K562 (cell line): ENCODE measurements around the gene ALOXE3. TPM values are rescaled to one million over a fixed set of nuclear protein-coding genes. Genes with fewer than 3 reads are reported as not detected.
A peak's percentile ranks its signal among the peaks of the same experiment; 100 is the strongest.

Experiments
- CHD4 ChIP-seq: fragments of 200-600 bp; sonication (generic); IDR thresholded peaks from 3 replicates; pipeline ENCODE4 v1.6.1; 2012; ENCODE audit warnings: low read depth, mild to moderate bottlenecking, mixed read lengths, low read length, inconsistent platforms; ENCODE audit not compliant: insufficient read depth, insufficient replicate concordance, poor library complexity, severe bottlenecking
- EGR1 ChIP-seq: fragments of 450-650 bp; conservative IDR thresholded peaks from 2 replicates; pipeline ENCODE4 v1.6.1; 2017; ENCODE audit warnings: mild to moderate bottlenecking
- FOXK1 ChIP-seq: sonication (generic); formaldehyde crosslinking; IDR thresholded peaks from 2 replicates; pipeline ENCODE4 v1.8.0; 2022; ENCODE audit warnings: missing genetic modification reagents, mild to moderate bottlenecking, borderline replicate concordance
- GATA2 ChIP-seq: sonication (generic); formaldehyde crosslinking; IDR thresholded peaks from 2 replicates; pipeline ENCODE4 v1.4.0; 2020; ENCODE audit warnings: mild to moderate bottlenecking, missing genetic modification reagents
- GATAD2B ChIP-seq: fragments of 450-650 bp; IDR thresholded peaks from 2 replicates; pipeline ENCODE4 v1.6.1; 2017; ENCODE audit warnings: mild to moderate bottlenecking, borderline replicate concordance
- HIVEP1 ChIP-seq: fragments of 250-450 bp; sonication (Bioruptor Pico); IDR thresholded peaks from 2 replicates; pipeline ENCODE4 v1.4.0; 2020; ENCODE audit warnings: mild to moderate bottlenecking
- NFXL1 ChIP-seq: fragments of 450-650 bp; formaldehyde crosslinking; IDR thresholded peaks from 2 replicates; pipeline ENCODE4 v1.4.0; 2021; ENCODE audit warnings: mild to moderate bottlenecking
- RBM15 ChIP-seq: fragments of 200-400 bp; formaldehyde crosslinking; IDR thresholded peaks from 2 replicates; pipeline ENCODE4 v1.6.1; 2018; ENCODE audit warnings: mild to moderate bottlenecking, low read length, moderate library complexity; ENCODE audit not compliant: insufficient read depth
- SREBF1 ChIP-seq: fragments of 150-350 bp; IDR thresholded peaks from 2 replicates; pipeline ENCODE4 v1.6.1; 2014; ENCODE audit warnings: antibody characterized with exemption, low read depth, low read length, borderline replicate concordance
- TAF7 ChIP-seq: fragments of 450-650 bp; IDR thresholded peaks from 2 replicates; pipeline ENCODE4 v1.6.1; 2016; ENCODE audit warnings: missing genetic modification characterization, missing compliant biosample characterization
- TGIF2 ChIP-seq: sonication (generic); formaldehyde crosslinking; IDR thresholded peaks from 2 replicates; pipeline ENCODE4 v1.8.1; 2022; ENCODE audit warnings: mild to moderate bottlenecking, missing genetic modification reagents, moderate library complexity
- ZNF143 ChIP-seq: sonication (generic); formaldehyde crosslinking; IDR thresholded peaks from 2 replicates; pipeline ENCODE4 v1.9.0; 2022; ENCODE audit warnings: mild to moderate bottlenecking, missing genetic modification reagents
- ZNF561 ChIP-seq: fragments of 450-650 bp; formaldehyde crosslinking; conservative IDR thresholded peaks from 2 replicates; pipeline ENCODE4 v1.4.0; 2020; ENCODE audit warnings: mild to moderate bottlenecking, moderate library complexity
- ZNF695 ChIP-seq: fragments of 450-650 bp; formaldehyde crosslinking; IDR thresholded peaks from 2 replicates; pipeline ENCODE4 v1.4.0; 2020; ENCODE audit warnings: mild to moderate bottlenecking, moderate library complexity
- polyA plus RNA-seq, 8 experiments: library from polyadenylated mRNA; depleted of rRNA in 4 of 8; stranded (reverse) in 5 of 8; unstranded in 3 of 8; fragments of >200 nt; fragmentation: Nextera tagmentation in 2 of 8; fragmentation: Illumina TruSeq in 1 of 8; extraction: Ambion mirVana in 2 of 8; extraction: Trizol in 1 of 8; gene quantifications; 2 replicates each; pipeline versions ENCODE4 v1.2.1 to v1.2.3, GENCODE V29; 2011 to 2014; ENCODE audit warnings: inconsistent platforms in 1 of 8, missing spikeins in 1 of 8
- total RNA-seq, 7 experiments: library from RNA; depleted of rRNA in 6 of 7; stranded (reverse); fragments of >200 nt in 6 of 7; fragmentation: Illumina TruSeq in 2 of 7; extraction: Trizol in 2 of 7; gene quantifications; 2 replicates each; pipeline versions ENCODE4 v1.2.1 to v1.2.3, GENCODE V29; 2011 to 2021; ENCODE audit warnings: low replicate concordance in 1 of 7
- TF ChIP-seq, protein P1 (sequence below), 2 experiments: fragments of 450-650 bp in 1 of 2; sonication (generic) in 1 of 2; formaldehyde crosslinking in 1 of 2; IDR thresholded peaks; 2 replicates each; pipeline versions ENCODE4 v1.7.1 to v1.9.0; 2016 to 2022; ENCODE audit warnings: inconsistent platforms in 1 of 2, mild to moderate bottlenecking in 1 of 2, missing genetic modification reagents in 1 of 2
- TF ChIP-seq, protein P2 (sequence below): fragments of 250-450 bp; sonication (Bioruptor Pico); IDR thresholded peaks from 2 replicates; pipeline ENCODE4 v1.5.0; 2020; ENCODE audit warnings: mild to moderate bottlenecking, borderline replicate concordance
- TF ChIP-seq, protein P3 (sequence below): IDR thresholded peaks from 3 replicates; pipeline ENCODE4 v1.6.1; 2011; ENCODE audit warnings: borderline replicate concordance, mild to moderate bottlenecking; ENCODE audit not compliant: insufficient read length, insufficient read depth

The ALOXE3 gene
- total and polyA plus RNA-seq, 9 of the 15 experiments (the other 6 are each of a cell fraction or from before 2014, with no cell fraction given): 0.04 TPM; not detected in 8

DNA sequence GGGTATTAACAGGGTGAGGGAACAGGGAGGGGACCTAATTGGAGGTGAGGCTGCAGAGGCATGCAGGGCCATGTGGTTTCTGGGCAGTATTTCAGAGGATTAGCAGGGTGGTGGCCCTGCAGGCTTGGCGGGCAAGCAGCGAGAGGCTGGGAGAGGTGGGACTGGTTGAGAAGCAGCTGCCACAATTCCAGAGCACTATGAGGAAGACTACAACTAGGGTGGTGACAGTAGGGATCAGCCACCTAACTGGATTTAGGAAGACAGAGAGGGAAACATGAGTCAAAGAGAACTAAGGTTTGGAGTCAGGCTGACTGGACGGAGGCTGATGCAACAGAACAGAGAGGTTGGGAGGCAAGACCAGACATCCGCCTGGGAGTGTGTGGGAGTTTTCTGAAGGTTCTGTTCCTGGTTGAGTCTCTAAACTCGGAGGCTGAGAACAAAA lies 12.3 kb downstream of the ALOXE3 start (continued):
- TF ChIP-seq, protein P1, sequence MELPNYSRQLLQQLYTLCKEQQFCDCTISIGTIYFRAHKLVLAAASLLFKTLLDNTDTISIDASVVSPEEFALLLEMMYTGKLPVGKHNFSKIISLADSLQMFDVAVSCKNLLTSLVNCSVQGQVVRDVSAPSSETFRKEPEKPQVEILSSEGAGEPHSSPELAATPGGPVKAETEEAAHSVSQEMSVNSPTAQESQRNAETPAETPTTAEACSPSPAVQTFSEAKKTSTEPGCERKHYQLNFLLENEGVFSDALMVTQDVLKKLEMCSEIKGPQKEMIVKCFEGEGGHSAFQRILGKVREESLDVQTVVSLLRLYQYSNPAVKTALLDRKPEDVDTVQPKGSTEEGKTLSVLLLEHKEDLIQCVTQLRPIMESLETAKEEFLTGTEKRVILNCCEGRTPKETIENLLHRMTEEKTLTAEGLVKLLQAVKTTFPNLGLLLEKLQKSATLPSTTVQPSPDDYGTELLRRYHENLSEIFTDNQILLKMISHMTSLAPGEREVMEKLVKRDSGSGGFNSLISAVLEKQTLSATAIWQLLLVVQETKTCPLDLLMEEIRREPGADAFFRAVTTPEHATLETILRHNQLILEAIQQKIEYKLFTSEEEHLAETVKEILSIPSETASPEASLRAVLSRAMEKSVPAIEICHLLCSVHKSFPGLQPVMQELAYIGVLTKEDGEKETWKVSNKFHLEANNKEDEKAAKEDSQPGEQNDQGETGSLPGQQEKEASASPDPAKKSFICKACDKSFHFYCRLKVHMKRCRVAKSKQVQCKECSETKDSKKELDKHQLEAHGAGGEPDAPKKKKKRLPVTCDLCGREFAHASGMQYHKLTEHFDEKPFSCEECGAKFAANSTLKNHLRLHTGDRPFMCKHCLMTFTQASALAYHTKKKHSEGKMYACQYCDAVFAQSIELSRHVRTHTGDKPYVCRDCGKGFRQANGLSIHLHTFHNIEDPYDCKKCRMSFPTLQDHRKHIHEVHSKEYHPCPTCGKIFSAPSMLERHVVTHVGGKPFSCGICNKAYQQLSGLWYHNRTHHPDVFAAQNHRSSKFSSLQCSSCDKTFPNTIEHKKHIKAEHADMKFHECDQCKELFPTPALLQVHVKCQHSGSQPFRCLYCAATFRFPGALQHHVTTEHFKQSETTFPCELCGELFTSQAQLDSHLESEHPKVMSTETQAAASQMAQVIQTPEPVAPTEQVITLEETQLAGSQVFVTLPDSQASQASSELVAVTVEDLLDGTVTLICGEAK (IDR thresholded peaks at IDR 0.05): no peak
- TF ChIP-seq, protein P1 (CRISPR knock-in tag; IDR thresholded peaks at IDR 0.05): no peak
- no peak for TF ChIP-seq TAF7
- TF ChIP-seq RBM15: no peak
- no peak for TF ChIP-seq FOXK1 (CRISPR knock-in tag)
- no peak for TF ChIP-seq NFXL1 (CRISPR knock-in tag)
- TF ChIP-seq HIVEP1 (CRISPR knock-in tag): no peak
- TF ChIP-seq, protein P2, sequence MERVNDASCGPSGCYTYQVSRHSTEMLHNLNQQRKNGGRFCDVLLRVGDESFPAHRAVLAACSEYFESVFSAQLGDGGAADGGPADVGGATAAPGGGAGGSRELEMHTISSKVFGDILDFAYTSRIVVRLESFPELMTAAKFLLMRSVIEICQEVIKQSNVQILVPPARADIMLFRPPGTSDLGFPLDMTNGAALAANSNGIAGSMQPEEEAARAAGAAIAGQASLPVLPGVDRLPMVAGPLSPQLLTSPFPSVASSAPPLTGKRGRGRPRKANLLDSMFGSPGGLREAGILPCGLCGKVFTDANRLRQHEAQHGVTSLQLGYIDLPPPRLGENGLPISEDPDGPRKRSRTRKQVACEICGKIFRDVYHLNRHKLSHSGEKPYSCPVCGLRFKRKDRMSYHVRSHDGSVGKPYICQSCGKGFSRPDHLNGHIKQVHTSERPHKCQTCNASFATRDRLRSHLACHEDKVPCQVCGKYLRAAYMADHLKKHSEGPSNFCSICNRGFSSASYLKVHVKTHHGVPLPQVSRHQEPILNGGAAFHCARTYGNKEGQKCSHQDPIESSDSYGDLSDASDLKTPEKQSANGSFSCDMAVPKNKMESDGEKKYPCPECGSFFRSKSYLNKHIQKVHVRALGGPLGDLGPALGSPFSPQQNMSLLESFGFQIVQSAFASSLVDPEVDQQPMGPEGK (CRISPR knock-in tag): no peak
- TF ChIP-seq SREBF1: no peak
- TF ChIP-seq EGR1: 0 out of 2 replicates have a peak, but pooled peaks have one; percentile 24
- TF ChIP-seq ZNF143: no peak
- TF ChIP-seq ZNF695: no peak
- no peak for TF ChIP-seq TGIF2 (CRISPR knock-in tag)
- TF ChIP-seq GATA2 (CRISPR knock-in tag): no peak
- TF ChIP-seq, protein P3, sequence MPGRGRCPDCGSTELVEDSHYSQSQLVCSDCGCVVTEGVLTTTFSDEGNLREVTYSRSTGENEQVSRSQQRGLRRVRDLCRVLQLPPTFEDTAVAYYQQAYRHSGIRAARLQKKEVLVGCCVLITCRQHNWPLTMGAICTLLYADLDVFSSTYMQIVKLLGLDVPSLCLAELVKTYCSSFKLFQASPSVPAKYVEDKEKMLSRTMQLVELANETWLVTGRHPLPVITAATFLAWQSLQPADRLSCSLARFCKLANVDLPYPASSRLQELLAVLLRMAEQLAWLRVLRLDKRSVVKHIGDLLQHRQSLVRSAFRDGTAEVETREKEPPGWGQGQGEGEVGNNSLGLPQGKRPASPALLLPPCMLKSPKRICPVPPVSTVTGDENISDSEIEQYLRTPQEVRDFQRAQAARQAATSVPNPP: no peak
- TF ChIP-seq ZNF561 (CRISPR knock-in tag): no peak
- TF ChIP-seq GATAD2B: no peak
- no peak for TF ChIP-seq CHD4
